PC-3 (cell line): Measurements from ENCODE around the gene ZNF106. TPM values are rescaled to one million over a fixed set of nuclear protein-coding genes. Genes with fewer than 3 reads are reported as not detected.

Experiments used
- ATAC-seq: fragments of 200-7000 bp; cut with Tn5 transposase; 2 replicates; pipeline ENCODE4 v1.9.1; 2020; ENCODE audit warnings: mild to moderate bottlenecking, moderate library complexity
- BruUV-seq: library from RNA; stranded (reverse); fragments of 400-500 nt; replicated peaks from 2 replicates; lab custom pipeline; 2021; lab: Mats Ljungman, UMichigan
- CTCF ChIA-PET: fragments of 300-600 bp; sonication (Branson Sonifier 250); formaldehyde crosslinking; loops from one replicate; lab custom pipeline; 2022; ENCODE audit warnings: antibody characterized with exemption; lab: Charles Lee
- POLR2A ChIA-PET: fragments of 300-600 bp; sonication (Branson Sonifier 250); formaldehyde crosslinking; loops from one replicate; lab custom pipeline; 2022; ENCODE audit warnings: antibody characterized with exemption; ENCODE audit not compliant: unreplicated experiment; lab: Charles Lee
- DNase-seq: peaks from one replicate; pipeline ENCODE4 v3.0.0-alpha.2; 2015
- H2AFZ ChIP-seq: fragments of 300-600 bp; sonication (generic); 2 replicates; pipeline ENCODE4 v1.6.0; 2016; ENCODE audit warnings: antibody characterized with exemption, low read length
- H3F3A ChIP-seq: fragments of 300-600 bp; sonication (generic); one replicate; pipeline ENCODE4 v1.6.0; 2017; ENCODE audit warnings: antibody characterized with exemption, low read length, control low read depth, mild to moderate bottlenecking; ENCODE audit not compliant: unreplicated experiment
- H3K27ac ChIP-seq: fragments of 300-600 bp; sonication (generic); 2 replicates; pipeline ENCODE4 v1.5.1; 2016; ENCODE audit warnings: mild to moderate bottlenecking, low read length
- H3K27me3 ChIP-seq: fragments of 300-600 bp; sonication (generic); 2 replicates; pipeline ENCODE4 v1.6.1; 2016; ENCODE audit warnings: low read length, mixed read lengths
- H3K36me3 ChIP-seq: fragments of 300-600 bp; sonication (generic); 2 replicates; pipeline ENCODE4 v1.6.1; 2016; ENCODE audit warnings: low read depth, mixed run types, low read length, mixed read lengths
- H3K4me1 ChIP-seq: fragments of 300-600 bp; sonication (generic); 2 replicates; pipeline ENCODE4 v1.5.1; 2016; ENCODE audit warnings: low read length; ENCODE audit not compliant: insufficient read depth
- H3K4me2 ChIP-seq: fragments of 300-600 bp; sonication (generic); 2 replicates; pipeline ENCODE4 v1.6.0; 2016; ENCODE audit warnings: low read length
- H3K4me3 ChIP-seq: fragments of 300-600 bp; sonication (generic); 2 replicates; pipeline ENCODE4 v1.5.1; 2016; ENCODE audit warnings: mild to moderate bottlenecking, low read length, mixed read lengths
- H3K79me2 ChIP-seq: fragments of 300-600 bp; sonication (generic); 2 replicates; pipeline ENCODE4 v1.6.1; 2017; ENCODE audit warnings: low read length, mixed read lengths
- H3K9ac ChIP-seq: fragments of 300-600 bp; sonication (generic); 2 replicates; pipeline ENCODE4 v1.6.0; 2016; ENCODE audit warnings: mild to moderate bottlenecking, low read length
- H3K9me2 ChIP-seq: fragments of 300-600 bp; sonication (generic); replicated peaks from 2 replicates; pipeline ENCODE4 v1.6.1; 2016; ENCODE audit warnings: mixed run types, low read length, mixed read lengths
- H3K9me3 ChIP-seq: fragments of 300-600 bp; sonication (generic); 2 replicates; pipeline ENCODE4 v1.6.1; 2016; ENCODE audit warnings: low read length, mixed read lengths
- H4K20me1 ChIP-seq: fragments of 300-600 bp; sonication (generic); 2 replicates; pipeline ENCODE4 v1.6.1; 2016; ENCODE audit warnings: low read length, mixed read lengths
- CTCF ChIP-seq: fragments of 300-600 bp; sonication (generic); conservative IDR thresholded peaks from 2 replicates; pipeline ENCODE4 v1.5.1; 2017; ENCODE audit warnings: antibody characterized with exemption, low read depth, mild to moderate bottlenecking, low read length
- EZH2 ChIP-seq: fragments of 300-600 bp; sonication (generic); IDR thresholded peaks from one replicate; pipeline ENCODE4 v1.6.1; 2017; ENCODE audit warnings: antibody characterized with exemption, mild to moderate bottlenecking, low read length; ENCODE audit not compliant: unreplicated experiment
- EZH2phosphoT487 ChIP-seq: fragments of 300-600 bp; sonication (generic); IDR thresholded peaks from 2 replicates; pipeline ENCODE4 v1.6.1; 2018; ENCODE audit warnings: mild to moderate bottlenecking, antibody characterized with exemption, low read length, borderline replicate concordance
- intact Hi-C: fragments of 100-400 bp; cut with micrococcal nuclease; formaldehyde crosslinking; loops from 2 replicates; pipeline ENCODE4 v1.9.0; 2023
- total RNA-seq: library from RNA; depleted of rRNA; stranded (reverse); fragments of >200 nt; gene quantifications from 2 replicates; pipeline ENCODE4 v1.2.3, GENCODE V29; 2014

ZNF106 gene
- total RNA-seq, 1 experiment from 2014 or later, result 25.6 TPM

GRCh38 chr15:42402455-42403205 is 88.3 kb downstream of the ZNF106 start:
- no peak; the same call in 1 of the 2 replicates for ATAC-seq
- H3K9ac ChIP-seq, result no peak overlapping the region
- no peak overlapping the region for H3K4me3 ChIP-seq
- no peak overlapping the region for H3K4me2 ChIP-seq
- H3K79me2 ChIP-seq, result no peaks in the 10 kb centered on the region
- H3K27me3 ChIP-seq, result no peaks in the 10 kb centered on the region
- H3K36me3 ChIP-seq, result no peaks in the 10 kb centered on the region
- TF ChIP-seq EZH2phosphoT487 (no peak), CTCF (no peak), EZH2 (no peak)
- no peaks in the 10 kb centered on the region for H3K4me1 ChIP-seq
- POLR2A ChIA-PET, result no interaction called here
- no peaks in the 10 kb centered on the region for H3F3A ChIP-seq
- CTCF ChIA-PET, result no interaction called here
- DNase-seq, result no peak
- no peak overlapping the region for H2AFZ ChIP-seq
- BruUV-seq, result no TSS peak
- no peaks in the 10 kb centered on the region for H3K9me3 ChIP-seq
- intact Hi-C loops, result no loop called here
- H4K20me1 ChIP-seq, result no peaks in the 10 kb centered on the region
- H3K9me2 ChIP-seq, result no peaks in the 10 kb centered on the region
- no peak overlapping the region for H3K27ac ChIP-seq

- Histone ChIP-seq H3K27me3 (no peaks in the 10 kb centered on the region), H3K79me2 (no peaks in the 10 kb centered on the region), H3K36me3 (no peaks in the 10 kb centered on the region), H3K9me2 (no peaks in the 10 kb centered on the region), H4K20me1 (no peaks in the 10 kb centered on the region), H2AFZ (no peak overlapping the region), H3K9ac (no peak overlapping the region), H3K9me3 (no peaks in the 10 kb centered on the region), H3K4me3 (no peak overlapping the region), H3K4me1 (no peaks in the 10 kb centered on the region), H3K4me2 (no peak overlapping the region), H3K27ac (no peak overlapping the region), H3F3A (no peaks in the 10 kb centered on the region)
- no TSS peak for BruUV-seq
- intact Hi-C loops, result no loop called here
- CTCF ChIA-PET, result no interaction called here
- DNase-seq, result no peak
- POLR2A ChIA-PET, result no interaction called here
- no peak for TF ChIP-seq EZH2
- no peak for TF ChIP-seq CTCF
- no peak for TF ChIP-seq EZH2phosphoT487
- no peak for ATAC-seq
Measured at GRCh38 chr15:42401544-42402454, 89.1 kb downstream of the ZNF106 start.

- no peak overlapping the region for H3K4me2 ChIP-seq
- ChIA-PET POLR2A (no interaction called here), CTCF (no interaction called here)
- H3K4me3 ChIP-seq, result no peak overlapping the region
- H3K27ac ChIP-seq, result no peak overlapping the region
- H3K9me2 ChIP-seq, result no peaks in the 10 kb centered on the region
- no peaks in the 10 kb centered on the region for H3F3A ChIP-seq
- H2AFZ ChIP-seq, result no peak overlapping the region
- peak; percentile 55 for ATAC-seq
- no peak for TF ChIP-seq CTCF
- TF ChIP-seq EZH2, result no peak
- TF ChIP-seq EZH2phosphoT487, result no peak
- no peaks in the 10 kb centered on the region for H3K9me3 ChIP-seq
- H3K79me2 ChIP-seq, result no peaks in the 10 kb centered on the region
- no TSS peak for BruUV-seq
- H3K9ac ChIP-seq, result no peak overlapping the region
- no peaks in the 10 kb centered on the region for H3K36me3 ChIP-seq
- intact Hi-C loops, result no loop called here
- DNase-seq, result no peak
- no peaks in the 10 kb centered on the region for H3K4me1 ChIP-seq
- H4K20me1 ChIP-seq, result no peaks in the 10 kb centered on the region
- H3K27me3 ChIP-seq, result no peaks in the 10 kb centered on the region
Measured at GRCh38 chr15:42395838-42396237, 95.1 kb downstream of the ZNF106 start.
